Spleen (tissue), 11 donors: Measurements from ENCODE around the gene LOXL3. TPM values are rescaled to one million over a fixed set of nuclear protein-coding genes. Genes with fewer than 3 reads are reported as not detected.

ENCODE experiments used
- DNase-seq: peaks from one replicate; pipeline ENCODE4 v3.0.0-alpha.2; 2020
- H3K27ac ChIP-seq, 8 donors: fragments of 200-600 bp; sonication (generic) in 7 of 8; 1 replicate in 4 of 8; 2 replicates in 4 of 8; pipeline versions ENCODE4 v1.5.0 to v1.8.0; 2016 to 2021; ENCODE audit warnings: inconsistent platforms in 4 of 8, mild to moderate bottlenecking in 4 of 8, moderate library complexity in 1 of 8
- H3K27me3 ChIP-seq, 7 donors: fragments of 200-600 bp; sonication (generic) in 6 of 7; replicated peaks in 1 of 7; 1 replicate in 4 of 7; 2 replicates in 3 of 7; pipeline versions ENCODE4 v1.5.0 to v1.8.0; 2016 to 2021; ENCODE audit warnings: inconsistent platforms in 3 of 7, mild to moderate bottlenecking in 1 of 7
- H3K36me3 ChIP-seq, 6 donors: fragments of 200-600 bp; sonication (generic) in 5 of 6; 1 replicate in 4 of 6; 2 replicates in 2 of 6; pipeline versions ENCODE4 v1.5.0 to v1.8.0; 2016 to 2021; ENCODE audit warnings: inconsistent platforms in 2 of 6
- H3K4me1 ChIP-seq, 6 donors: fragments of 200-600 bp; sonication (generic) in 5 of 6; 1 replicate in 3 of 6; 2 replicates in 3 of 6; pipeline versions ENCODE4 v1.5.0 to v1.8.0; 2016 to 2021; ENCODE audit warnings: inconsistent platforms in 3 of 6
- H3K4me3 ChIP-seq, 8 donors: fragments of 200-600 bp; sonication (generic) in 7 of 8; 1 replicate in 4 of 8; 2 replicates in 4 of 8; pipeline versions ENCODE4 v1.5.0 to v1.8.0; 2016 to 2021; ENCODE audit warnings: inconsistent platforms in 4 of 8, mild to moderate bottlenecking in 4 of 8, moderate library complexity in 2 of 8
- H3K9me3 ChIP-seq, 8 donors: fragments of 200-600 bp; sonication (generic) in 7 of 8; 1 replicate in 4 of 8; 2 replicates in 4 of 8; pipeline versions ENCODE4 v1.5.0 to v1.8.0; 2016 to 2021; ENCODE audit warnings: inconsistent platforms in 4 of 8
- POLR2A ChIP-seq, 3 donors: fragments of 450-650 bp; IDR thresholded peaks; one replicate each; pipeline ENCODE4 v1.5.1; 2017; ENCODE audit warnings: antibody characterized with exemption in 3 of 3, mild to moderate bottlenecking in 1 of 3
- POLR2AphosphoS5 ChIP-seq, 3 donors: sonication (generic); formaldehyde crosslinking; IDR thresholded peaks; one replicate each; pipeline ENCODE4 v1.5.1; 2017; ENCODE audit warnings: antibody characterized with exemption in 3 of 3
- WGBS, 5 donors: extraction: QIAGEN DNeasy Blood & Tissue Kit in 3 of 5; methylation state at CpG; one replicate each; pipeline versions ENCODE4 v1.1.5 to v1.1.7; 2013 to 2018; 5-methylcytosine and 5-hydroxymethylcytosine counted together
- intact Hi-C: fragments of 100-400 bp; cut with DNase I; formaldehyde crosslinking; loops from one replicate; pipeline ENCODE4 v1.15.0; 2023; ENCODE audit warnings: low total_unique reads
- polyA plus RNA-seq, 3 donors: library from polyadenylated mRNA; stranded (reverse); fragments of 200-250 nt; gene quantifications; one replicate each; pipeline ENCODE4 v1.2.1, GENCODE V29; 2013
- total RNA-seq, 7 donors: library from RNA; depleted of rRNA in 3 of 7; stranded (reverse); fragments of >200 nt in 3 of 7; fragmentation: NEBNext Ultra II Directional in 4 of 7; extraction: Animal tissue kit (Norgen Biotek cat#: 25700) in 4 of 7; gene quantifications; one replicate each; pipeline versions ENCODE4 v1.1.0 to v1.2.1, GENCODE V29; 2016 to 2021
- TF ChIP-seq, protein P1 (sequence below), 11 experiments: fragments of 200-600 bp in 7 of 11; fragments of 450-650 bp in 4 of 11; sonication (generic) in 4 of 11; IDR thresholded peaks in 8 of 11; conservative IDR thresholded peaks in 3 of 11; 1 replicate in 7 of 11; 2 replicates in 4 of 11; pipeline versions ENCODE4 v1.4.0 to v1.8.0; 2016 to 2021; ENCODE audit warnings: antibody characterized with exemption in 11 of 11, inconsistent platforms in 4 of 11, mild to moderate bottlenecking in 1 of 11
- donor health status: healthy with polysubstance abuse.
- donor health status: DM: no; HTN: no; CAD: no; lungs with moderate emphysema.
- donor health status: DM: no; HTN: no; CAD: no.
- donor health status: Bipolar disorder and iron deficiency.
- donor health status: healthy.
- donor health status: DM: no; HTN: no; CAD: no.
- donor health status: DM: yes; HTN: yes; CAD: no.

Gene LOXL3
- total and polyA plus RNA-seq, 10 donors, result 1.8 to 27.4 (median 15.9) TPM

DNA sequence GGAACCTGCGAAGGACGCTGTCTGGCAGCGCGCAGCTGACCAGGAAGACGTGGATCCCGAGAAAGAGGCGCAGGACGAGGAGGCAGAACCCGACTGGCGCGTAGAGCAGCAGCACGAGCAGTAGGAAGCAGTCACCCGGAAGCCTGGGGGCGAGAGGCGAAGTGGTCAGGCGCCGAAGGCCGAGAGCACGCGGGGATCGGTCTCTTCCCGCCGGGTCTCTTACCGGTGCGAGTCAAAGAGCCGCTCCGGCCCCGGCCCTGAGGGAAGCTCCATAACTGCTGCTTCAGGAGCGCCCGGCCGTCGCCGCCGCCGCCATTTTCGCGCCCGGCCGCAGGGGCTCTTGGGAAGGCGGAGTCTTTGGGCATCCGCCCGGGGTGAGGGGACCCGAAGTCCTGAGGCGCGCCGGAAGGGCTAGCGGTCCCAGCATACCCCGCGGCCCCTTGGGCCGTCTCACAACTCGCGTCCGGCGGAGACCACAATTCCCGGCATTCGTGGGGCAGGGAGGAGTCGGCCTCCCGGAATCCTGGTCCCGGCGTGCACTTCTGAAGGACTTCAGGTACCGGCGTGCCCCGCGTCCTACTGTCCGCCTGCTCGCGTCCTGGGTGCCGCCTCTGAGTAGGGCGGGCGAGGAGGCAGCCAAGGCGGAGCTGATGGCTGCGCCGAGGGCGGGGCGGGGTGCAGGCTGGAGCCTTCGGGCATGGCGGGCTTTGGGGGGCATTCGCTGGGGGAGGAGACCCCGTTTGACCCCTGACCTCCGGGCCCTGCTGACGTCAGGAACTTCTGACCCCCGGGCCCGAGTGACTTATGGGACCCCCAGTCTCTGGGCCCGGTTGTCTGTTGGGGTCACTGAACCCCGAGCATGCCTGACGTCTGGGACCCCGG, 24.1 kb downstream of the LOXL3 start, which contains the start of the genes AUP1 and HTRA2:
AUP1 (minus strand) TSS at position 350 of the 882 bp plus-strand sequence; CDS start at position 273, 77 bp downstream.
HTRA2 (plus strand) TSS at position 577 of the 882 bp plus-strand sequence; CDS start at position 651, 74 bp downstream.
- peaks cover 0 to 72% (median 43%) of the 10 kb centered on the region in 6 donors for H3K36me3 ChIP-seq
- H3K4me1 ChIP-seq, result peaks cover 20 to 59% (median 38%) of the 10 kb centered on the region in 6 donors
- no peaks in the 10 kb centered on the region for H3K27me3 ChIP-seq
- DNase-seq, result peak; percentile 100
- no peaks in the 10 kb centered on the region for H3K9me3 ChIP-seq
- intact Hi-C loops, result no loop called here
- peak in 1 of 3 donors; percentile 66 for TF ChIP-seq POLR2A (IDR thresholded peaks at IDR 0.05)
- TF ChIP-seq, protein P1, sequence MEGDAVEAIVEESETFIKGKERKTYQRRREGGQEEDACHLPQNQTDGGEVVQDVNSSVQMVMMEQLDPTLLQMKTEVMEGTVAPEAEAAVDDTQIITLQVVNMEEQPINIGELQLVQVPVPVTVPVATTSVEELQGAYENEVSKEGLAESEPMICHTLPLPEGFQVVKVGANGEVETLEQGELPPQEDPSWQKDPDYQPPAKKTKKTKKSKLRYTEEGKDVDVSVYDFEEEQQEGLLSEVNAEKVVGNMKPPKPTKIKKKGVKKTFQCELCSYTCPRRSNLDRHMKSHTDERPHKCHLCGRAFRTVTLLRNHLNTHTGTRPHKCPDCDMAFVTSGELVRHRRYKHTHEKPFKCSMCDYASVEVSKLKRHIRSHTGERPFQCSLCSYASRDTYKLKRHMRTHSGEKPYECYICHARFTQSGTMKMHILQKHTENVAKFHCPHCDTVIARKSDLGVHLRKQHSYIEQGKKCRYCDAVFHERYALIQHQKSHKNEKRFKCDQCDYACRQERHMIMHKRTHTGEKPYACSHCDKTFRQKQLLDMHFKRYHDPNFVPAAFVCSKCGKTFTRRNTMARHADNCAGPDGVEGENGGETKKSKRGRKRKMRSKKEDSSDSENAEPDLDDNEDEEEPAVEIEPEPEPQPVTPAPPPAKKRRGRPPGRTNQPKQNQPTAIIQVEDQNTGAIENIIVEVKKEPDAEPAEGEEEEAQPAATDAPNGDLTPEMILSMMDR (IDR thresholded peaks at IDR 0.05 in 8 of 11, conservative IDR thresholded peaks at IDR 0.05 in 3 of 11), result peak in 5 of 11 experiments; percentile 8 to 33 (median 27)
- peak; percentile 94 to 98 (median 95) for TF ChIP-seq POLR2AphosphoS5 (IDR thresholded peaks at IDR 0.05)
- H3K27ac ChIP-seq, result peak within 1 kb of the TSS; percentile 90 to 98 (median 95)
- 0 to 1% (median 0%) methylated on average over 33 to 87 of the region's 87 CpGs for WGBS, 5 donors
- H3K4me3 ChIP-seq, result peak within 1 kb of the TSS; percentile 83 to 98 (median 89)

DNA sequence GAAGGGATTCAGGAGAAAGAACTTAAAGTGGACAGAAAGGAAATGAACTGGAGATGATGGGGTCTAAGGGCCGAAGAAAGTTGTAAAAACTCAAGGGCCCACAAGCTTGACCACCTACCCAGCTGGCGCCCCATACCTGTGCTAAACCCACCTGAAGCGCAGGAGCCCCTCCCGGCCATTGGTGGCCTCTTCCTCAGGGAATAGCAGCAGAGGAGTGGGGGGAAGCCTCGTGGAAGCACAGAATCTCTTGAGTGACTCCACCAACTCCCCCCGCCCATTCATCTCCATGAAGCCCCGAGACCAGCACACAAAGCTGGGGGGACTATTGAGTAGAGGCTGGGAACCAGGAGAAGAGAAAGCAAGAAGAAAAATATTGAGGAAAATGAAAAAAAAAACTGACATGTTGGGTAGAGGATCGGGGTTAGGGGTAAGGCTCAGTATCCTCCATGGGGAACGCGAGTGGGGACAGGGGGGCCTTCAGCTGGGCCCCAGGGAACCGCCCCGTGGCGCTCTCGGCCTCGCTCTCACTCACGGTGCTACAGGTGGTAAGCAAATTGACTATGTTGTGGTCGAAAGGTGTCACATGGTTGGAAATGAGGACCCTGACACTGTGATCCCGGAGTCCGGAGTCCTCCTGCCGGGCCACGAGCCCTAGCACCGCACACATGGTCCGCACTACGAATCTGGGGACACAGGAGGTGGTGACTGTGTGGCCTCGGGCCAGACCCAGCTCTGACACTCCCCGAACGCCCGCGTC, 25.0 kb downstream of the LOXL3 start:
- intact Hi-C loops, result no loop called here
- Histone ChIP-seq H3K4me1 (peaks cover 20 to 59% (median 38%) of the 10 kb centered on the region in 6 donors), H3K27me3 (no peaks in the 10 kb centered on the region), H3K9me3 (no peaks in the 10 kb centered on the region), H3K4me3 (peak overlapping the region; percentile 83 to 98 (median 89)), H3K27ac (peak overlapping the region; percentile 90 to 98 (median 95)), H3K36me3 (peaks cover 0 to 67% (median 43%) of the 10 kb centered on the region in 6 donors)
- TF ChIP-seq, protein P1 (IDR thresholded peaks at IDR 0.05 in 8 of 11, conservative IDR thresholded peaks at IDR 0.05 in 3 of 11), result no peak
- TF ChIP-seq POLR2AphosphoS5 (IDR thresholded peaks at IDR 0.05), result no peak
- TF ChIP-seq POLR2A (IDR thresholded peaks at IDR 0.05), result no peak
- no peak for DNase-seq
- 15 to 20% (median 17%) methylated on average over 26 to 29 of the region's 29 CpGs for WGBS, 5 donors

DNA sequence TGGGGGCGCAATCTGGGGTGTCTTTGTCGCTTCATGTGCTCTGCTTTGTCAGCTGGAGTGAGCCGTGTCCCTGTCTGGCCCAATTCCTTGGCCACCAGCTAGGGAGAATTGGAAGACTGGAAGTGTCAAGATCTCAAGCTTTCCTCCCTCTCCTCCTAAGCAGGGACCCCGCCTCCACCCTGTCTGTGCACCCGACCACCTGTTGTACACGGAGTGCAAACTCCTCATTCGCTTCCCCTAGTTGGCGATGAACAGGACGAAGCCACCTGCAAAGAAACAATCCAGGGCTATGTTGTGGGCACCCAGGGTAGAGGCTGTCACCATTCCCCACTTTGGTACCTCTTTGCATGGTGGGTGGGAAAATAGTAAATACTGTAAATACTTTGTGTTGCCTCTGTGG, 26.0 kb downstream of the LOXL3 start:
- H3K9me3 ChIP-seq, result no peaks in the 10 kb centered on the region
- peaks cover 20 to 58% (median 38%) of the 10 kb centered on the region in 6 donors for H3K4me1 ChIP-seq
- H3K27me3 ChIP-seq, result no peaks in the 10 kb centered on the region
- peaks cover 0 to 57% (median 35%) of the 10 kb centered on the region in 6 donors for H3K36me3 ChIP-seq
- no peak overlapping the region for H3K27ac ChIP-seq
- TF ChIP-seq, protein P1 (IDR thresholded peaks at IDR 0.05 in 8 of 11, conservative IDR thresholded peaks at IDR 0.05 in 3 of 11), result no peak
- no peak for TF ChIP-seq POLR2AphosphoS5 (IDR thresholded peaks at IDR 0.05)
- no peak for TF ChIP-seq POLR2A (IDR thresholded peaks at IDR 0.05)
- no peak for DNase-seq
- WGBS, 5 donors, result 91 to 98% (median 95%) methylated on average over 9 of the region's 9 CpGs
- intact Hi-C loops, result no loop called here
- H3K4me3 ChIP-seq, result peak overlapping the region in 1 of 8 donors; percentile 86
